Measurements from ENCODE around the gene FAU.

FAU gene

DNA sequence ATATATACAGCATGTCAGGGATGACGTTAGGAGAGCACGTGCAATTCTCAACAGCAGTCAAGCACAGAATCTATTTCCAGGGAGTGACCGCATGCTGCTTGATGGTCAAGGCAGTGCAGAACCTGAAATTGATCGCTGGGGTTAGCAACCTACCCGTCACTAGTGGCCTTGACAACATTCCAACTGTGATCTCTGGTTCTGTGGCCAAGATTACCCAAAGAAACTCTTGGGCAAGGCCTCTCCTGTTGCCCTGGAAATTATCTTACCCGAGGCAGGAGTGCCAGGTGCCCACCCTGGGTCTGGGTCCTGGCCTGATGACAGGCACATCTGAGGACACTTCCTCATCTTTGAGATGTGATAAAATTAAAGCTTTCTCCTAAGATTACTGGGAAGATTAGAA, 8.1 kb downstream of the FAU start:
- no peak for DNase-seq (ENCODE audit: low read depth)
- no peak overlapping the region for H3K4me3 ChIP-seq (ENCODE audit: low read depth, low read length)
- TF ChIP-seq, protein P1, sequence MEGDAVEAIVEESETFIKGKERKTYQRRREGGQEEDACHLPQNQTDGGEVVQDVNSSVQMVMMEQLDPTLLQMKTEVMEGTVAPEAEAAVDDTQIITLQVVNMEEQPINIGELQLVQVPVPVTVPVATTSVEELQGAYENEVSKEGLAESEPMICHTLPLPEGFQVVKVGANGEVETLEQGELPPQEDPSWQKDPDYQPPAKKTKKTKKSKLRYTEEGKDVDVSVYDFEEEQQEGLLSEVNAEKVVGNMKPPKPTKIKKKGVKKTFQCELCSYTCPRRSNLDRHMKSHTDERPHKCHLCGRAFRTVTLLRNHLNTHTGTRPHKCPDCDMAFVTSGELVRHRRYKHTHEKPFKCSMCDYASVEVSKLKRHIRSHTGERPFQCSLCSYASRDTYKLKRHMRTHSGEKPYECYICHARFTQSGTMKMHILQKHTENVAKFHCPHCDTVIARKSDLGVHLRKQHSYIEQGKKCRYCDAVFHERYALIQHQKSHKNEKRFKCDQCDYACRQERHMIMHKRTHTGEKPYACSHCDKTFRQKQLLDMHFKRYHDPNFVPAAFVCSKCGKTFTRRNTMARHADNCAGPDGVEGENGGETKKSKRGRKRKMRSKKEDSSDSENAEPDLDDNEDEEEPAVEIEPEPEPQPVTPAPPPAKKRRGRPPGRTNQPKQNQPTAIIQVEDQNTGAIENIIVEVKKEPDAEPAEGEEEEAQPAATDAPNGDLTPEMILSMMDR (IDR thresholded peaks at IDR 0.05; ENCODE audit: insufficient read depth, low read depth, low read length, missing control alignments), result no peak

DNA sequence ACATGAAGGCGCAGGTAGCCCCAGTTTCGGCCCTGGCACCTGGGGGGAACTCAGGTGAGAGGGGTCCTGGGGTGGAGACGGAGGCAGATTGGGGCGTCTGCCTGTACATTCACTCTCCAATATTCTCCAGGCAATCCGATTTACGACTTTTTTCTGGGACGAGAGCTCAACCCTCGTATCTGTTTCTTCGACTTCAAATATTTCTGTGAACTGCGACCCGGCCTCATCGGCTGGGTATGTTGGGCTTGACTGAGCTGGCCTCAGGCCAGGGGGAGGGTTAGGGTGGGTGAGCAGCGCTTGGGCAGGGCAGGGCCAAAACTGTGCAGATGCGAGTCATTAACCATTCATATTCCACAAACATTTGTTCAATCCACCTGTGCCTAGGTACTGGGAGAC, 8.6 kb downstream of the FAU start:
- DNase-seq (ENCODE audit: low read depth), result no peak
- TF ChIP-seq, protein P1 (IDR thresholded peaks at IDR 0.05; ENCODE audit: insufficient read depth, low read depth, low read length, missing control alignments), result no peak
- peak overlapping the region; percentile 72 for H3K4me3 ChIP-seq (ENCODE audit: low read depth, low read length)

DNA sequence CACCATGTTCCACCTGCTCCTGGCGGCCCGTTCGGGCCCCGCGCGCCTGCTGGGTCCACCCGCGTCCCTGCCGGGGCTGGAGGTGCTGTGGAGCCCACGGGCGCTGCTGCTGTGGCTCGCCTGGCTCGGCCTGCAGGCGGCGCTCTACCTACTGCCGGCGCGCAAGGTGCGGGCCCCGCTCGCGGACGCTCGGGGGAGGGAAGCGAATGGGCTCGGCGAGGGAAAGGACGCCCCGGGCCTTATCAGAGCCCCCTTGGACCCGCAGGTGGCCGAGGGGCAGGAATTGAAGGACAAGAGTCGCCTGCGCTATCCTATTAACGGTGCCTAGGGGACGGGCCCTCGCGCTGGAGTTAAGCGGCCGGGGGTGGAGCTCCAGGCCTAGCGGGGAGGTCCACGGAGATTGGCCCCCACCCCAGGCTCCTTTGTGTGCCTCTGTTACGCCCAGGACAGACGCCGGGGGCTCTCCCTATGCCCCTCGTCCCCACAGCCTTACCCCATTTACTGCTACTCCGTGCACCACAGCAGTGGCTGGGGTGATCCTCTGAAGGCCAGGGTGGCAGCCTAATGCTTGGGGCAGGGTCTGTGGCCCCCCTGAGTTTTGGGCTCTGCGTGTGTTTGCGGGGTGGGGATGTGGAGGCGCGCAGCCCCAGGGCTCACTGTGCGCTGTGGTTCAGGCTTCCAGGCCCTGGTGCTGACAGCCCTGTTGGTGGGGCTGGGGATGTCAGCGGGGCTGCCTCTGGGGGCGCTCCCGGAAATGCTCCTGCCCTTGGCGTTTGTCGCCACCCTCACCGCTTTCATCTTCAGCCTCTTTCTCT, 9.2 kb downstream of the FAU start:
- DNase-seq (ENCODE audit: low read depth), result peak; percentile 83
- TF ChIP-seq, protein P1 (IDR thresholded peaks at IDR 0.05; ENCODE audit: insufficient read depth, low read depth, low read length, missing control alignments), result peak; percentile 91

DNA sequence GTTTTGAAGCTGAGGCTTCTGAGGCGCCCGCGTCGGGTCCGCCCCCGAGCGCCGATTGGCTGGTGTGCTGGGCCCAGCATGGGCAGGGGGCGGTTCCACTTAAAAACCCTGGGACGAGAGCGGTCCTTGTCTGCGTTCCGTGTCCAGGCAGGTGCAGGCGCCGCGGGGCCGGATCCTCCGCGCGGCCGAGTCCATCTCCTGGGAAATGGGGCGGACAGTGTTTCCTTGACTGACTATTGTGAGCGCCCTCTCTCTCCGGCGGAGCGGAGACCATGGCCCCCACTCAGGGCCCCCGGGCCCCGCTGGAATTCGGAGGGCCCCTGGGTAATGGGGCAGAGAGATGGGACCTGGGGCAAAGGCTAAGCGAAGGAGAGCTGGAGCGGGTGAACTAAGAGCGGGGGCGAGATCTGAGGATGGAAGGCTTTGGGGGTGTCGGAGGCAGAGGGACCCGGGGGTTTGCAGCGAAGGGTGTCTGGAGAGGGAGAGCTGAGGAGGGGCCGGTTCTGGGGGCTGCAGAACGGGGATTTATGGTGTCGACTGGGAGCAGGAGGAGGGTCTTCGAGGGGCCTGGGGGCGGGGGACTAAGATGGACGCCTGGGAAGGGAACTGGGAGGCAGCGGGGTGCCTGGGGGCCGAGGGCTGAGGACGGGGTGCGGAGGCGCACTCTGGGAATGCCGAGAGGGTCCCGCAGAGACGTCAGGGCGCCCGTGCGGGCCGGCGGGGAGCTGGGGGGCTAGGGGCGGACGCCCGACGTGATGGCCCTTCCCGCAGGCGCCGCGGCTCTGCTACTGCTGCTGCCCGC, 10.0 kb downstream of the FAU start, which contains the start of gene TM7SF2:
TM7SF2 (plus strand) TSS at position 129 of the 802 bp plus-strand sequence; CDS start at position 273, 144 bp downstream.
- peak within 1 kb of the TSS; percentile 72 for H3K4me3 ChIP-seq (ENCODE audit: low read depth, low read length)
- TF ChIP-seq, protein P1 (IDR thresholded peaks at IDR 0.05; ENCODE audit: insufficient read depth, low read depth, low read length, missing control alignments), result no peak
- peak; percentile 97 for DNase-seq (ENCODE audit: low read depth)

More for the DNA sequence above, 9.2 kb downstream of the FAU start:
- H3K4me3 ChIP-seq (ENCODE audit: low read depth, low read length), result peak overlapping the region; percentile 72

DNA sequence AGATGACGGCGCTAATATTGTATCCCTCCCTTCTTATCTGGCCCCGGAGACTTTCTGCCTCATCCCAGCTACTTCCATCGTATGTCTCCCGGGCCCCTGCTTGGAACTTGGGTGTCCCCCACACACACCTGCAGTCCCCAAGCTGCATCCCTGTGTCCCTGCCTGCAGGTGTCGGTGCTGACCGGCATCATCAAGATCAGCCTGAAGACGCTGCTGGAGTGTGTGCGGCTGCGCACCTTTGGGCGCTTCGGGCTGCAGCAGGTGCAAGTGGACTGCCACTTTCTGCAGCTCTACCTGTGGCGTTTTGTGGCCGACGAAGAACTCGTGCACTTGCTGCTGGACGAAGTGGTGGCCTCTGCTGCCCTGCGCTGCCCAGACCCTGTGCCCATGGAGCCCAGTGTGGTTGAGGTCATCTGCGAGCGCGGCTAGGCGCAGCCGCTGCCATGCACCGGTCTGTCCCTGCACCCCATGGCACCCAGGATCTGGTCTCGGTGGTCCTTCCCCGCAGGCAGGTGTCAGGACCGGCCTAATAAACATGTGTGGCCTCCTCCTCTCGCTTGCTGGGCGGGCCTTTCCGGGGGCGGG, 10.7 kb downstream of the FAU start:
- DNase-seq (ENCODE audit: low read depth), result no peak
- no peak overlapping the region for H3K4me3 ChIP-seq (ENCODE audit: low read depth, low read length)
- TF ChIP-seq, protein P1 (IDR thresholded peaks at IDR 0.05; ENCODE audit: insufficient read depth, low read depth, low read length, missing control alignments), result no peak

DNA sequence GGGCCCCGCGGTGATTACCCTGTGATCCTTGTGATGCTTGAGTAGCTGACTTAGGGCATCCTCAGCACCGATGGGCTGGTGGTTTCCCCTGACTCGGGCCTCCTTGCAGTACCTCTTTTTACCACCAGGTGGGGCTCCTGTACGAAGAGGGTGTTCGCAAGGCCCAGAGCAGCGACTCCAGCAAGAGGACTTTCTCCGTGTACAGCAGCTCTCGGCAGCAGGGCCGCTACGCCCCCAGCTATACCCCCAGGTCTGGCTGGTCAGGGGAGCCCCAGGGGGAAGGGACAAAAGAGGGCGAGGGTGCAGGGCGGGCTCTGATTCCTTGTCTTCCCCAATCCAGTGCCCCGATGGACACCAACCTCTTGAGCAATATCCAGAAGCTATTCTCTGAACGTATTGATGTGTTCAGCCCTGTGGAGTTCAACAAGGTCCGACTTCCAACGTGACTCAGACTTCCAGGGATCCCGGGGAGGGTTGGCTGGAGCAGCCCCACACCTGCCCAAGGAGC, 11.5 kb downstream of the FAU start:
- H3K4me3 ChIP-seq (ENCODE audit: low read depth, low read length), result no peak overlapping the region
- TF ChIP-seq, protein P1 (IDR thresholded peaks at IDR 0.05; ENCODE audit: insufficient read depth, low read depth, low read length, missing control alignments), result peak; percentile 96
- peak; percentile 91 for DNase-seq (ENCODE audit: low read depth)
